Prostate gland (tissue), 2 donors: ENCODE measurements around the gene PMFBP1.

ENCODE experiments used
- POLR2AphosphoS5 ChIP-seq: sonication (generic); formaldehyde crosslinking; IDR thresholded peaks from one replicate; pipeline ENCODE4 v1.6.1; 2017; ENCODE audit warnings: antibody characterized with exemption
- TF ChIP-seq, protein P1 (sequence below), 4 experiments: fragments of 200-600 bp in 2 of 4; fragments of 450-650 bp in 2 of 4; sonication (generic) in 2 of 4; IDR thresholded peaks; 1 replicate in 3 of 4; 2 replicates in 1 of 4; pipeline ENCODE4 v1.5.1; 2016 to 2019; ENCODE audit warnings: antibody characterized with exemption in 4 of 4, mild to moderate bottlenecking in 2 of 4, moderate library complexity in 2 of 4

DNA sequence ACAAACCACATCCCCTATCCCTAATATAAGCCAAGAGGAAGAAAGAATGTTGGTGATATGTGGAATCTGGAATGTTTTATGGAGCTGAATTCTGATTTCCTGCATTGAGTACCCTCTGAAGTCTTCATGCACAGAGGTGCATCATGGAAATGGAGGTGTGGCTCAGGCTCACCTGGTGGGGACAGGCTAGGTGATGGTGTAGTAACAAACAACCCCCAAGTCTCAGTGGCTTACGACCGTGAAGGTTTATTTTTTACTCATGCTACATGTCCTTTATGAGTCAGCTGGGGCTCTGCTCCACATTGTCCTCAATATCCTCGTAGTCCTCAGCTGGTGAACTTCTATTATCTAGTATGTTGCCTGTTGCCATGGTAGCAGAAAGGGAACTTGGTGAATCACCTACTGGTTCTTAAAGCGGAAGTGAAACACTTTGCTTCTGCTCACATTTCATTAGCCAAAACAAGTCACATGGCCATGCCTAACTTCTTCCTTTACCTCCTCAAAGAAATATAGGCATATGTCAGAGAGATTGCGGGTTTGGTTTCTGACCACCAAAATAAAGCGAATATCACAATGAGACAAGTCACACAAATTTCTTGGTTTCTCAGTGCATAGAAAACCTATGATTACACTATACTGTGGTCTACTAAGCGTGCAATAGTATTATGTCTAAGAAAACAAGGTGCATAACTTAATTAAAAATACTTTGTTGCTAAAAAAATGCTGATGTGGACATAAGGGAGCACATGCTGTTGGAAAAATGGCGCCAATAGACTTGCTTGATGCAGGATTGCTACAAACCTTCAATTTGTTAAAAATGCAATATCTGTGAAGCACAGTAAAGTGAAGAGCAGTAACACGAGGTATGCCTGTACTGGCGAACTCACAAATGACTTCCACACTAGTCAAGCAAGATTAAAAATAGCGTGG lies at the start of gene PMFBP1:
- TF ChIP-seq, protein P1, sequence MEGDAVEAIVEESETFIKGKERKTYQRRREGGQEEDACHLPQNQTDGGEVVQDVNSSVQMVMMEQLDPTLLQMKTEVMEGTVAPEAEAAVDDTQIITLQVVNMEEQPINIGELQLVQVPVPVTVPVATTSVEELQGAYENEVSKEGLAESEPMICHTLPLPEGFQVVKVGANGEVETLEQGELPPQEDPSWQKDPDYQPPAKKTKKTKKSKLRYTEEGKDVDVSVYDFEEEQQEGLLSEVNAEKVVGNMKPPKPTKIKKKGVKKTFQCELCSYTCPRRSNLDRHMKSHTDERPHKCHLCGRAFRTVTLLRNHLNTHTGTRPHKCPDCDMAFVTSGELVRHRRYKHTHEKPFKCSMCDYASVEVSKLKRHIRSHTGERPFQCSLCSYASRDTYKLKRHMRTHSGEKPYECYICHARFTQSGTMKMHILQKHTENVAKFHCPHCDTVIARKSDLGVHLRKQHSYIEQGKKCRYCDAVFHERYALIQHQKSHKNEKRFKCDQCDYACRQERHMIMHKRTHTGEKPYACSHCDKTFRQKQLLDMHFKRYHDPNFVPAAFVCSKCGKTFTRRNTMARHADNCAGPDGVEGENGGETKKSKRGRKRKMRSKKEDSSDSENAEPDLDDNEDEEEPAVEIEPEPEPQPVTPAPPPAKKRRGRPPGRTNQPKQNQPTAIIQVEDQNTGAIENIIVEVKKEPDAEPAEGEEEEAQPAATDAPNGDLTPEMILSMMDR (IDR thresholded peaks at IDR 0.05), result no peak
- no peak for TF ChIP-seq POLR2AphosphoS5
